A673 (cell line): ENCODE data around the gene USP53. TPM values are rescaled to one million over a fixed set of nuclear protein-coding genes. Genes with fewer than 3 reads are reported as not detected.

Source experiments
- BruUV-seq: library from RNA; stranded (reverse); fragments of 400-500 nt; replicated peaks from 2 replicates; lab custom pipeline; 2021; lab: Mats Ljungman, UMichigan
- CTCF ChIA-PET: fragments of 300-600 bp; sonication (Branson Sonifier 250); formaldehyde crosslinking; loops from one replicate; lab custom pipeline; 2022; ENCODE audit warnings: antibody characterized with exemption; lab: Charles Lee
- POLR2A ChIA-PET: fragments of 300-600 bp; sonication (Branson Sonifier 250); formaldehyde crosslinking; loops from one replicate; lab custom pipeline; 2022; ENCODE audit warnings: antibody characterized with exemption; ENCODE audit not compliant: low non-redundant PET; lab: Charles Lee
- DNase-seq: peaks from one replicate; pipeline ENCODE4 v3.0.0-alpha.2; 2015; ENCODE audit warnings: low spot score
- H3K27ac ChIP-seq: fragments of 200-600 bp; sonication (generic); 2 replicates; pipeline ENCODE4 v1.5.1; 2016; ENCODE audit warnings: mixed run types, low read depth, mild to moderate bottlenecking, mixed read lengths, antibody characterized with exemption, low read length; ENCODE audit not compliant: poor library complexity, severe bottlenecking
- H3K27me3 ChIP-seq: fragments of 200-600 bp; sonication (generic); replicated peaks from 2 replicates; pipeline ENCODE4 v1.6.1; 2017; ENCODE audit warnings: mixed run types, low read depth, mild to moderate bottlenecking, mixed read lengths, antibody characterized with exemption, low read length; ENCODE audit not compliant: insufficient read depth, poor library complexity
- H3K36me3 ChIP-seq: fragments of 200-600 bp; sonication (generic); 2 replicates; pipeline ENCODE4 v1.6.1; 2016; ENCODE audit warnings: mixed run types, mild to moderate bottlenecking, mixed read lengths, antibody characterized with exemption, low read length; ENCODE audit not compliant: insufficient read depth, poor library complexity, severe bottlenecking
- H3K4me1 ChIP-seq: fragments of 200-600 bp; sonication (generic); 2 replicates; pipeline ENCODE4 v1.6.1; 2017; ENCODE audit warnings: mixed run types, mild to moderate bottlenecking, mixed read lengths, antibody characterized with exemption, low read length; ENCODE audit not compliant: insufficient read depth, poor library complexity, severe bottlenecking
- H3K4me3 ChIP-seq: fragments of 200-600 bp; sonication (generic); 2 replicates; pipeline ENCODE4 v1.5.1; 2016; ENCODE audit warnings: low read depth, mixed run types, mild to moderate bottlenecking, mixed read lengths, low read length; ENCODE audit not compliant: poor library complexity, severe bottlenecking
- H3K9me3 ChIP-seq: fragments of 200-600 bp; sonication (generic); 2 replicates; pipeline ENCODE4 v1.6.1; 2016; ENCODE audit warnings: mixed run types, low read depth, mild to moderate bottlenecking, mixed read lengths, antibody characterized with exemption, low read length; ENCODE audit not compliant: poor library complexity, severe bottlenecking
- EZH2 ChIP-seq: fragments of 200-600 bp; sonication (generic); IDR thresholded peaks from 2 replicates; pipeline ENCODE4 v1.6.1; 2017; ENCODE audit warnings: borderline replicate concordance, low read depth, mild to moderate bottlenecking, mixed read lengths, antibody characterized with exemption, low read length; ENCODE audit not compliant: poor library complexity, severe bottlenecking
- intact Hi-C: fragments of 100-400 bp; cut with micrococcal nuclease; formaldehyde crosslinking; loops from one replicate; pipeline ENCODE4 v1.10.0; 2022; ENCODE audit not compliant: unreplicated experiment
- total RNA-seq: library from RNA; stranded (reverse); gene quantifications from 2 replicates; pipeline ENCODE4 v1.2.3, GENCODE V29; 2021
- TF ChIP-seq, protein P1 (sequence below): fragments of 300-800, 200-600 bp; sonication (generic); conservative IDR thresholded peaks from 2 replicates; pipeline ENCODE4 v1.5.1; 2017; ENCODE audit warnings: low read depth, mild to moderate bottlenecking, antibody characterized with exemption, low read length, moderate library complexity, mixed read lengths

USP53 gene
- total RNA-seq, 1 experiment from 2014 or later: 12.2 TPM

DNA sequence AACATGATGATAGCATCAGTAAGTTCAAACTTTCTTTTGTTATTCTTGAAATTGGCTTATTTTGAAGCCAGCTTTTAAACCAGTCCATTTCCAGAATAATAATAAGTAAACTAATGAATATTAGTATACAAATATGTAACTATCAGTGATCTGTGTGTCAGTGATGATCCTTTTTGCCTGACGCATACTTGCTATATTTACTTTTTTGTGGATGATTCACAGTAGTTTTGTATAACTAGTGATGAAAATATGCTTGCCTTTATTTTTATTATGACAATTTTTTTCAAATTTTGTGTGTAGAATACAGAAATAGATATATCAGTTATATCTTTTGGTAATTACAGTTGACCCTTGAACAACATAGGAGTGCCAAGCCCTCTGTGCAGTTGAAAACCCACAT lies 49.5 kb downstream of the USP53 start:
- ChIA-PET POLR2A (no interaction called here), CTCF (no interaction called here)
- no TSS peak for BruUV-seq
- no peak for TF ChIP-seq EZH2
- TF ChIP-seq, protein P1, sequence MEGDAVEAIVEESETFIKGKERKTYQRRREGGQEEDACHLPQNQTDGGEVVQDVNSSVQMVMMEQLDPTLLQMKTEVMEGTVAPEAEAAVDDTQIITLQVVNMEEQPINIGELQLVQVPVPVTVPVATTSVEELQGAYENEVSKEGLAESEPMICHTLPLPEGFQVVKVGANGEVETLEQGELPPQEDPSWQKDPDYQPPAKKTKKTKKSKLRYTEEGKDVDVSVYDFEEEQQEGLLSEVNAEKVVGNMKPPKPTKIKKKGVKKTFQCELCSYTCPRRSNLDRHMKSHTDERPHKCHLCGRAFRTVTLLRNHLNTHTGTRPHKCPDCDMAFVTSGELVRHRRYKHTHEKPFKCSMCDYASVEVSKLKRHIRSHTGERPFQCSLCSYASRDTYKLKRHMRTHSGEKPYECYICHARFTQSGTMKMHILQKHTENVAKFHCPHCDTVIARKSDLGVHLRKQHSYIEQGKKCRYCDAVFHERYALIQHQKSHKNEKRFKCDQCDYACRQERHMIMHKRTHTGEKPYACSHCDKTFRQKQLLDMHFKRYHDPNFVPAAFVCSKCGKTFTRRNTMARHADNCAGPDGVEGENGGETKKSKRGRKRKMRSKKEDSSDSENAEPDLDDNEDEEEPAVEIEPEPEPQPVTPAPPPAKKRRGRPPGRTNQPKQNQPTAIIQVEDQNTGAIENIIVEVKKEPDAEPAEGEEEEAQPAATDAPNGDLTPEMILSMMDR: no peak
- Histone ChIP-seq H3K4me3 (no peak overlapping the region), H3K27ac (no peak overlapping the region), H3K9me3 (no peaks in the 10 kb centered on the region), H3K36me3 (no peaks in the 10 kb centered on the region), H3K4me1 (no peaks in the 10 kb centered on the region), H3K27me3 (no peaks in the 10 kb centered on the region)
- intact Hi-C loops: no loop called here
- DNase-seq: no peak

DNA sequence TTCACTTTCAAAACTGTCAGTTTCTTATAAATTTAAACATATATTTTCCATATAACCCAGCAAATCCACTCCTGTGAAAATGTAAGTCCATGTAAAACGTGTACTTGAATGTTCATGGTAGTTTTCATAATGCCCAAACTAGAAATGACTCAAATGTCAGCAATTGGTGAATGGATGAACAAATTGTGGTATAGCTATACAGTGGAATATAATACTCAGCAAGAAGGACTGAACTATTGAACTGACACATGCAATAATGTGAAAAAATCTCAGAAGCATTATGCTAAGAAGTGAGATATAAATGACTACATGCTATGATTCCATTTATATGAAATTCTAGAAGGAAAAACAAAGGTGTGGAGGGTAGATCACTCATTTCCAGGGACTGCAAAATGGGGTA lies 52.2 kb downstream of the USP53 start:
- BruUV-seq: no TSS peak
- H3K27me3 ChIP-seq: no peaks in the 10 kb centered on the region
- no peaks in the 10 kb centered on the region for H3K4me1 ChIP-seq
- TF ChIP-seq EZH2: no peak
- TF ChIP-seq, protein P1: no peak
- intact Hi-C loops: no loop called here
- ChIA-PET CTCF (no interaction called here), POLR2A (no interaction called here)
- no peak for DNase-seq
- peaks cover 5% of the 10 kb centered on the region for H3K36me3 ChIP-seq
- H3K27ac ChIP-seq: no peak overlapping the region
- no peaks in the 10 kb centered on the region for H3K9me3 ChIP-seq
- no peak overlapping the region for H3K4me3 ChIP-seq

DNA sequence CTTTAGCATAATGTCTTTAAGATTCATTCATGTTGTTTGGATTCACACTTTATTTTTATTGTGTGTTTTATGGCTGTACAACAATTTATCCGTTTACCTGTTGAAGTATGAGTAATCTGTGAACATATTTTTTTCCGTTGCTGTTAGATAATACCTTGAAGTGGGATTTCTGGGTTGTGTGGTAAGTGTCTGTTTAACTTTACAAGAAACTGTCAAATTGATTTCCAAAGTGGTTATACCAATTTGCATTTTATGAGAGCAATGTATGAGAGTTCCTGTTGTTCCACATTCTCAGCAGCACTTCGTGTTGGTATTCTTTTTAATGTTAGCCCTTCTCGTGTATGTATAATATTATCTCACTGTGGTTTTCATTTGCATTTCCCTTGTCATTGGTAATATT lies 53.6 kb downstream of the USP53 start:
- no peaks in the 10 kb centered on the region for H3K27me3 ChIP-seq
- no TSS peak for BruUV-seq
- no peaks in the 10 kb centered on the region for H3K4me1 ChIP-seq
- no peaks in the 10 kb centered on the region for H3K9me3 ChIP-seq
- ChIA-PET POLR2A (no interaction called here), CTCF (no interaction called here)
- intact Hi-C loops: no loop called here
- H3K27ac ChIP-seq: no peak overlapping the region
- TF ChIP-seq EZH2: no peak
- TF ChIP-seq, protein P1: no peak
- H3K36me3 ChIP-seq: peaks cover 5% of the 10 kb centered on the region
- H3K4me3 ChIP-seq: no peak overlapping the region
- no peak for DNase-seq
